Stimulated activated CD8-positive, alpha-beta memory T cell treated with anti-CD3 and anti-CD28 coated beads, Interleukin-15, amount 100 ng/mL, for 24 hours (primary cell): Measurements from ENCODE around the gene KRT31.
"Not testable (repeated sequence)": the region's sequence is repeated elsewhere in the genome, so short reads cannot be mapped to it uniquely, and the experiment has no call there.

Source experiments
- DNase-seq: peaks from one replicate; pipeline ENCODE4 v3.0.0-alpha.2; 2020; ENCODE audit warnings: low read depth

The KRT31 gene

DNA sequence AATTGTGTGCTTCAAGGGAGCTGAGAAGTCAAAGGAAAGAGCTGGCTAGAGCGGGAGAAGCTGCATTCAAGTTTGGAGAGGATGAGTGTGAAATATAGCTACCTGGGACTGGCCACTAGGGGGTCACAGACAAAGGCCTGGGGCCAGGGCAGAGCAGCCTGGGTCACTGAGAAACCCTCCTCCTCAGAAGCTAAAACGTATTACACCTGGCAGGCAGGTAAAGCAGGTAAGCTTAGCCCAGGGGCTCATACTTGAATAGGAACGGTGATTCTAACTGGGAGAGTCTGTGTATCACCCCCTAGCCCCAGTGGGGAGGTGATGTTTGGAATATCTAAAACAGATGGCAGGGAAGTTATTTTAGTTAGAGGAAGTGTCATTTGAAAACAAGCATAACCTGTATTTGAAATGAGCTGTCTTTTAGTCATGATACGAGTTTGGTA, 20.2 kb upstream of the KRT31 start:
- DNase-seq: no peak

GRCh38 chr17:41417127-41417526, 19.7 kb upstream of the KRT31 start:
- no peak for DNase-seq

GRCh38 chr17:41416479-41416878, 19.1 kb upstream of the KRT31 start:
- DNase-seq: no peak

DNA sequence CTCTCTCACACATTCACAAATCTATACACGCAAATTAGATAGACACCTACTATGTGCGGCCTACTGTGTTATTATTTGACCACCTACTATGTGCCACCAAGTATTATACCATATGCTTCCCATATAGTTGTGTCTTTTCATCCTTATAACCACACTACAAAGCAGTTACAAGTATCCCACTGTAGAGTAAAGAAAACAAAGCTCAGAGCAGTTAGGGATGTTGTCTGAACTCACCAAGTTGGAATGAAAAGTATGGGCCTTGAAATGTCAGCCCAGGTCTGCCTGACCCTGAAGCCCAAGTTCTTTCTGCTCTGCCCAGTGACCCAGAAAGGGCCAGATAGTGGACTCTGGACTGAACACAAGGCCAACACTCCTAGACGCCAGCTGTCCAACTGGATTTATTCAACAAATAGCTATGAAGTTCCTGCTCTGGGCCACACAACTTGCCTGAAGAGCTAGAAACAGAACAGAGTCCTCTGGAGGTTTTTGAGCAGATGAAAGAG, 18.5 kb upstream of the KRT31 start:
- no peak for DNase-seq

DNA sequence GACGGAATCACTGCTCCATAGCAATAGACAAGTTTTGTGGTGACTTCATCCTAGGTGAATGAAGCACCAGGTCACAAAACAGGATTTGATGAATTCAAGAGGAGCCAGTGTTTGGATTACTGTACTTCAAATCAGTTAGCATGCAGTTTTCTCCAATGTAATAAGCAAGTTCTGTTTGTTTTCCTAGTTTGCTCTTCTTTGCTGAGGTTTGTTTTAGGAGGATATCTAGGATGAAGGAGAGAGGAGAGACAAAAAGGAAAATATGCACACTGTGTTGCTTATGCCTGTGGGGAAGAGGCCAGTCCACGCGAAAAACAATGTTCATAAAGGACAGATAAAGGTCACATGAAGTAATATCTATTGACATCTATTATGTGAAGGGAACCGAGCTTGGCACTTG, 18.0 kb upstream of the KRT31 start:
- DNase-seq: no peak

GRCh38 chr17:41413982-41414381, 16.6 kb upstream of the KRT31 start:
- no peak for DNase-seq

- DNase-seq: no peak
Measured at GRCh38 chr17:41413353-41413957, 16.0 kb upstream of the KRT31 start.

DNA sequence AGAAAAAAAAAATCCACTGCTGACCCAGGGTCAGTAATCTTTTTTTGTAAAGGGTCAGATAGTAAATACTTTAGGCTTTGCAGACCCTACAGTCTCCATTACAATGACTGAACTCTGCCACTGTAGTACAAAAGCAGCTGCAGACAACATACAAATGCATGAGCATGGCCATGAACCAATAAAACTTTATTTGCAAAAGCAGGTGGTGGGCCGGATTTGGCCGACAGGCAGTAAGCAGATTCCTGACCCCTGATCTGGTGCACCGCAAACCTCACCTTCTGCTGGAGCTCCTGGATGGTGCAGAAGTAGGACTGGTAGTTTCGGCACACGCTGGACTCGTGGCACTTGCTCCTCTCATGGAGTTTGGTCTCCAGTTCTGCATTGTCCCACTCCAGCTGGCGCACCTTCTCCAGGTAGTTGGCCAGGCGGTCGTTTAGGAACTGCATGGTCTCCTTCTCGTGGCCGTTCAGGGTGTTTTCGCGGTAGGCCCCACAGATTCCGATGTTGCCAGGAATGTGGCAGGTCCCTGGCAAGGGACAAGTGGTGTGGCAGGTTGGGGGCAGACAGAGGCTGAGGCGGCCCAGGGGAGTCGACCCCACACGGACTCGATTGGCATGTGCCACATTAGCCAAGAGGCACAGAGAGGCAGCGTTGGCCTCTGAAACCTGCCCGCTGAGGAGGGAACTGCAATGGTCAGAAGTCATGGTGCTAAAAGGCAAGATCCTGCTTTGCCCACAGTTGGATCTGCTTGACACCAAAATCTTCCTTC, 13.8 kb upstream of the KRT31 start:
- no peak for DNase-seq

DNA sequence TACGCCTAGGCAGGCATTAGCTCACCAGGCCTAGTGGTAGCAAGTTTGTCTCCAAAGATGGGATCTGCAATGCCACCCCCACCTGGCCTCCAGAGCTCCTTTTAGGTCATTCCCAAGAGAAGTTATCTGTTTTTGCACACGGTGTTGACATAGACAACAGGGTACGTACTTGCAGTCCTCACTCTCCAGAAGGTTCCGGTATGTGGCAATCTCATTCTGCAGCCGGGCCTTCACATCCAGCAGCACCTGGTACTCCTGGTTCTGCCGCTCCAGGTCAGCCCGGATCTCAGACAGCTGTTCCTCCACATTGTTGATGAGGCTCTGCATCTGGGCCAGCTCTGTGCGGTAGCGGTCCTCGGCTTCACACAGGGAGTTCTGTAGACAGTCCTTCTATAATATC, 9.8 kb upstream of the KRT31 start:
- DNase-seq: no peak

DNA sequence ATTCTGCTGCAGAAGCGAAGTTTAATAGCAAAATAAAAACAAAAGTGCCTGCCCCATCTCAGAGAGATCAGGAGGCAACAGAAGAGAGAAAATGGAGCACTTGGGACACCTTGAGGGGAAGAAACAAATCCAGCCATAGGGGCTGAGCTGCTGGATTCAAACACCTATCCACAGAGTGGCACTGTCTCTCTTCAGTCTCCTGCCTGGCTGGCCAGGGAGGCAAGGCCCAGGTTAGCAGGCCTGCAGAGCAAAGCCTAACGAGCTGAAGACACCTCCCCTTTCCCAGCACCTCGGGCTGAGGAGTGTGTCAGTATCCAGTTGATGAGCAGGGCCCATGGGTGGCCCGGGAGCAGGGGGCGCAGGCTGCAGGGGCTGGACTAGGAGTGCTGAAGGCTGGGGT, 8.8 kb upstream of the KRT31 start:
- no peak for DNase-seq

DNA sequence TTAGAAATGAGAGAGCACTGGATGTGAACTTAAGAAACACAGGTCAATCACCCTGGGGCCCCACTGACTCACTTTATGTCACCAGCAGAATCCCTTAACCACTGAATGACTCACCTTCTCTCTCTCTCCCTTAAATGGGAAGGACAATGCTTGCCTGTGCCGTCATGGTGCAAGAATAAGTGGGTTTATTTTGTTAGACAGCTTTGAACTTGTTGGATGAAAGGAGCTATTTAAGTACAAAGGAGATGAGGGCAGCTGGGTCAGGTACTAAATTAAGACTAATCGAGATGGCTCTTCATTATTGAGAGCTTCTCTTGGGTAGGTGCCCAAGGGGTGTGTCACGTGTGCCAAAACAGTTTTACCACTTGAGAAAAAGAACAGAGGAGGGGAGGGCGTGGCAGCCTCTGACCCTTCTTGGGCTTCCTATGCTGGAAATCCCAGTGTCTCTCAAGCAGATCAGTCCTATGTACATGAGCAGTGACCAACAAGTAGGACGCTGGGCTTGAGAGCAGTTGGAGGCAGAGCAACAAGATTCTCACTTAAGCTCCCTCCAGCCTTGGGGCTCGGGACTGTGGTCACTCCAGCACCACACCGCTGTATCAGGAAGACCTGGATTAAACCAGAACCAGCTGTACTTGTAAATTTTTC, 6.7 kb upstream of the KRT31 start:
- no peak for DNase-seq

DNA sequence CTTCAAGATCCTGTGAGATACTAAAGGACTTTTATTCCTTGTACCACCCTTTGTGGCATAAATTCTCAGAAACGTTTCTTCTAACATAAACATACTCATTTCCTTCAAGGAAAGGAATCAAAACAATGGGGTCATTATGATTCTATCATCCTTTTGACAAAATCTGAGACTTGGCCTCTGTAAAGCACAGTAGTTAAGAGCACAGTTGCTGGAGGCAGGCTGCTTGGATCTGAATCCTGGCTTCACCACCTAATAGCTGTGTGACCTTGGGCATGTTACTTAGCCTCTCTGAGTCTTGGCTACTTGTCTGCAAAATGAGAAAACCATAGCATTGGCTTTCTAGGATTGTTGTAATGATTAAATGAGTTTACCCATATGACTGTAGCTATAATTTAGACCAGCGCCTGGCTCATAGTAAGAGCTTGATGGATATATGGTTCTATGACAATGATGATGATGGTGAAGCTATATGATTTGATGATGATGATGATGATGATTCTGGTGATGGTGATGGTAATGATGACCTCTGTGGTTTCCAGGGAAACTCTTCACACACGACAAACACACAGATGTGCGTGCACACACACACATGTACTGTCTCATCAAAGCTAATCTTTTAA, 6.1 kb upstream of the KRT31 start:
- no peak for DNase-seq

GRCh38 chr17:41402161-41402560, 4.8 kb upstream of the KRT31 start:
- DNase-seq: no peak

DNA sequence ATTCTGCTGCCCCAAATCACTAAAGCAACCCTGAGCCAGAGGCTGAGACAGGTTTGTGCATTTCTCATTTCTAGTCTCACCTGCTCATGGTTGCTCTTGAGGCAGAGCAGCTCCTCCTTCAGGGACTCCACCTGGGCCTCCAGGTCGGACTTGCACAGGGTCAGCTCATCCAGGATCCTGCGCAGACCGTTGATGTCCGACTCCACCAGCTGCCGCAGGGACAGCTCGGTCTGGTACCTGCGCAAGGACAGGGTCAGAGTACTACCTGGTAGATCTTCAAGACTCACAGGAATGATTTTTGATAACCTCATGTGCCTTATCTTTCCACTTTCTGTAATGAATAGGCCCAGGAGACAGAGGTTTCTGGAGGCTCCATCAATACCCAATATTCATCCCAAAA, 1.1 kb downstream of the KRT31 start:
- no peak for DNase-seq

GRCh38 chr17:41395611-41396010, 1.8 kb downstream of the KRT31 start:
- DNase-seq: no peak

- not testable (repeated sequence) for DNase-seq
Measured at GRCh38 chr17:41395044-41395443, 2.4 kb downstream of the KRT31 start.

- no peak for DNase-seq
Measured at GRCh38 chr17:41394254-41394996, 3.0 kb downstream of the KRT31 start.

DNA sequence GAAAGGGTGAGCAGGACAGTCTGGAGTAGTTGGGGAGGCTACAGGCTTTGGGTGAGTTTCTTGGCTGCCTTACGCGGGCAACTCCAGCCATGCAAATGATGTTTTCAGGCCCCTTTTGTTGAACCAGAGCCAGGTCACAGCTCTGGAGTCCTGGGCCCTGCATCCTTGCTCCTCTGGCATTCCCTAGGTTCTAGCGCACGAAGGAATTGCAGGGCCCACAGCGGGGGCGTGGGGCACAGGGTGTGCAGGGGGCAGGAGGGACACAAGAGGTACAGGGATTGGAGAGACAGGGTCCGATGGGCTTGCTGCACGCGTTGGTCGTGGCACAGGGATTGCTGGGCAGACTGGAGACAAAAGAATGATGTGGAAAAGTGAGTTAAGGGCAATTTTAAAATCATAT, 3.6 kb downstream of the KRT31 start:
- DNase-seq: no peak

DNA sequence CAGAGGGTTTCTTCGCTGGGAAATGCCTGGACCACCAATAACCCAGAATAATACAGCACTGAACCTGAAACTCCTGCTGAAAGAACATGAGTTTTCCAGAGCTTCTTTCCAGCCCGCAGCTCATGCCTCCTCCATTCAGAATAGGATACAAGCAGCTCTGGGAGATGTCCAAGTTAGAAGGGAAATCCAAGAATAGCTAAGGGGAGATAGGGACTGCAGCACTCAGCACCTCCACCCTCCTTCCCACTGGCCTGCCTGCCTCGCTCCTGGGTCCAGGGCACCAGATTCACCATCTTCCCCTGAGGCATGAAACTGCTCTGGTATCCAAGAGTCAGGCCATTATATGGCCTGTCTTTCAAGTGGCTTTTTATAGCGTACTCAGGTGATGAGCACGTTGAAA, 4.1 kb downstream of the KRT31 start:
- no peak for DNase-seq

DNA sequence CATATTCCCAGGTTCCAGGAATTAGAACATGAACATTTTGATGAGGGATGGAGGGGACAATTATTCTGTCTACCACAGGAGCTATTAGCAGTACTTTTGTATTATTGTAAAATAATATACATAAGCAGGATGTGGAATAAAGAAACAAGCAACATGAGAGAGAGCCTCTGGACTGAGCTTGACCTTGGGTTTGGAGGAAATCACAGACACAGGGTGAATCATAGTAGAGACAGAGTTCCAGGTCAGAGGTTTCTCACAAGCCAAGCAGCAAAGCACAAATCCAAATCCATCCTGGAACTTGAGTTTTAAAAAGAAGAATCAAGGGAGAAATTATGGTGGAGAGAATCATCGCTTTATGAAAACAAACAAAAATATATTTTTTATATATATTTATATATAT, 5.1 kb downstream of the KRT31 start:
- no peak for DNase-seq

DNA sequence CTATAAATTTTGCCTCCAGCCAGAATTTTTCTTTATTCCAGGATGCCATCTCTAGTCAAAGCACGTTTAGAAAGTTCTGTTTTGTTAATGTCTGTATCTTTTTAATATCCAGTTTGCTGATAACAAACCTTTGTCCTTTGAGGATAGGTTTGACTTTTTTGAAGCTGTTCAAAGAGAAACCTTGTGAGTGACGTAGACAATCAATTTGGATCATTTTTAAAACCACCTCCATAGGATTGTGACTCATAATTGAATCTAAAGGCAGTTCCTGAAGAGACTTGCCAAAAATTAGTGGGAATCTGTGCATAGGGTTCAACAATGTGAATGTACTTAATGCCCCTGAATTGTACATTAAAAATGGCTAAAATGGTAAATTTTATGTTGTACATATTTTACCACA, 5.9 kb downstream of the KRT31 start:
- DNase-seq: no peak

DNA sequence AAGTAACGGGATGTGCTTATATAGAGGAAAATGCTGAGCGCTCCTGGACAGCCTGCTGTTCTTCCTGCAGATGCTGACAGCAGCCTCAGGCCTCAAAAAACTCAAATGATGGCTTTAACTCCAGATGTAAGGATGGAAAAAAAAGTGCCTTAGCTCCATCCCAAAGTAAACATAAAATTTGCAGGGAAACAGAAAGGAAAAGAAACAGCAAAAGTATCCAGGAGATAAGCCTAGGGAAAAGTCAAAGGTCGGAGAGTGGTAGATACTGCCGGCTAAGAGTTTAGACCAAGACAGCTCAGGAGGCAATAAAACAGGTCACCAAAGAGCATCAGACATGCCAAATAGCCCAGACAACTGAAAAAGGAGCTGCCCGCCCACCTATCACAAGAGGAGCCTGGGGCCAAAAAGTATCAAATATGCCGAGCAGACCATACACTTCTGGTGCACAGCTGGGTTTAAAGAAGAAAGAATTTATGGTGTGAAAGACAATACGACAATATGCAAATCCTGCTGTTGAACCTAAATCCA, 6.9 kb downstream of the KRT31 start:
- DNase-seq: no peak
